HG03196 (cell line): ENCODE data around the gene CDC27.
"Not testable (repeated sequence)": the region's sequence is repeated elsewhere in the genome, so short reads cannot be mapped to it uniquely, and the experiment has no call there.

Experiments
- ATAC-seq: cut with Tn5 transposase; IDR thresholded peaks from one replicate; pipeline ENCODE4 v1.9.1; 2021; ENCODE audit not compliant: unreplicated experiment

Gene CDC27

GRCh38 chr17:47188876-47189731, at the start of gene CDC27:
Gene CDC27, minus strand, starts transcription at chr17:47189295. Its CDS starts 123 bp downstream, at chr17:47189172.
- peak; percentile 92 for ATAC-seq

- ATAC-seq: no peak
Observed at GRCh38 chr17:47238321-47239010, 49.4 kb upstream of the CDC27 start.

DNA sequence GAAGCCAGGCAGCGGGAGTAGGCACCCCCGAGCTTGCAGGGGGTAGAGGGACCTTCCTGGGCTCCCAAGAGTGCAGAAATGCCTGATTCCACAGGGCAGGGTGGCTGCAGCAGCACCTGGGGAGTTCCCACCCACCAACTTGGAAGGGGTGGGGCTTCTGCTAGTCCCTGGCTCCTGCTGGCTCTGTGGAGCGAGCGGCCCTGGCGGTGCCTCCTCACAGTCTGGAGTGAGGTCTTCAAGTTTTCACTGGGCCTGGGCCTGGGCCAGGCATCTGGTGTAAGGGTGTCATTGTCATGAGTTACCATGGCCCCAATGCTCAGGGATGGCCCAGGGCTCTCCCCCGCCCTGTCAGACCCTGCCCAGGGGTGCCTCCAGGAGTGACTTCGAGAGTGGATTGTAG, 48.7 kb upstream of the CDC27 start:
- ATAC-seq: no peak

DNA sequence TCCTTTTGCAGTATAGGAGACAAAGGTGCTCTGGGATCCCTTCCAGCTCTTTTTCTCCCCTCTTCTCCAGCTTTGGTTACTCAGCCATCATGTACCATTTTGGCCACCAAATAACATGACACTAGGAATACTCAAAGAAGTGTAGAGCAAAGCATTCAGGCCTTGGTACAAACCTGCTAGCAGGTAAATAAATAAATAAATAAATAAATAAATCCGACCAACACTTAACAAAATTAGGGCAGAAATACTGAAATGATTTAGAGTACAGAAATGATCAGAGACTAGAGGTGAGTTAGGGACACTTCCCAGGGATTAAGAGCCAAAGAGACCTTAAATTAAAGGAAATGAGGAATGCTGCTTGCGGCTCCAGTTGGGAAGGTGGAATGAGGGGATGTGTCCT, 46.8 kb upstream of the CDC27 start:
- ATAC-seq: no peak

DNA sequence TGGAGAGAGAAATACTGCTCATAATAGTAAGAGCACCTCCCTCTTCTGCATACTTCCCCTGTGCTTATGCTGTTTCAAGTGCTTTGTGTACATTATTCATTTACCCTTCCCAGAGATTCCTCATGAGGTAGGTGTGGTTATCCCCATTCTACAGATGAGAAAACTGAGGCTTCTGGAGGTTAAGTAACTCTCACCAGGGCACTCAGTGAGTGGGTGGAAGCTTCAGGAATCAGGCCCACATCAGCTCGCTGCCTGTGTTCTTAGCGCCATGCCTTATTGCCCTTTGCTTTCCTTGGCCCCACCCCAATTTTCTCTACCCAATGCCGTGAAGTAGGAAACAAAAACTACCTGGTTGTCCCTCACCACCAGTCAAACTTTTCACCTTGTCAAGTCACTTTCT, 46.4 kb upstream of the CDC27 start:
- no peak for ATAC-seq

- ATAC-seq: no peak
Observed at GRCh38 chr17:47232465-47232864, 43.4 kb upstream of the CDC27 start.

GRCh38 chr17:47231866-47232265, 42.8 kb upstream of the CDC27 start:
- no peak for ATAC-seq

- ATAC-seq: no peak
Observed at GRCh38 chr17:47231334-47231733, 42.2 kb upstream of the CDC27 start.

DNA sequence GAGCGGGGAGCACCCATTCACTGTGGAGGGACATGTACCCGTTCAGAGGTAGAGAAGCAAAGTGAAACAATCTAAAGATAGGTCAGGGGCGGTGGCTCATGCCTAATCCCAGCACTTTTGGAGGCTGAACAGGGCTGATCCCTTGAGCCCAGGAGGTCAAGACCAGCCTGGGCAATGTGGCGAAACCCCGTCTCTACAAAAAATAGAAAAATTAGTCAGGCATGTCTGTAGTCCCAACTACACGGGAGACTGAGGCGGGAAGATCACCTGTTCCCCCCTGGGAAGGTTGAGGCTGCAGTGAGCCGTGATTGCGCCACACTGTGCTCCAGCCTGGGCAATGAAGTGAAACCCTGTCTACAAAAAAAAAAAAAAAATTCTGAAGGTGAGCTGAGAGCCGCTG, 41.8 kb upstream of the CDC27 start:
- ATAC-seq: no peak

DNA sequence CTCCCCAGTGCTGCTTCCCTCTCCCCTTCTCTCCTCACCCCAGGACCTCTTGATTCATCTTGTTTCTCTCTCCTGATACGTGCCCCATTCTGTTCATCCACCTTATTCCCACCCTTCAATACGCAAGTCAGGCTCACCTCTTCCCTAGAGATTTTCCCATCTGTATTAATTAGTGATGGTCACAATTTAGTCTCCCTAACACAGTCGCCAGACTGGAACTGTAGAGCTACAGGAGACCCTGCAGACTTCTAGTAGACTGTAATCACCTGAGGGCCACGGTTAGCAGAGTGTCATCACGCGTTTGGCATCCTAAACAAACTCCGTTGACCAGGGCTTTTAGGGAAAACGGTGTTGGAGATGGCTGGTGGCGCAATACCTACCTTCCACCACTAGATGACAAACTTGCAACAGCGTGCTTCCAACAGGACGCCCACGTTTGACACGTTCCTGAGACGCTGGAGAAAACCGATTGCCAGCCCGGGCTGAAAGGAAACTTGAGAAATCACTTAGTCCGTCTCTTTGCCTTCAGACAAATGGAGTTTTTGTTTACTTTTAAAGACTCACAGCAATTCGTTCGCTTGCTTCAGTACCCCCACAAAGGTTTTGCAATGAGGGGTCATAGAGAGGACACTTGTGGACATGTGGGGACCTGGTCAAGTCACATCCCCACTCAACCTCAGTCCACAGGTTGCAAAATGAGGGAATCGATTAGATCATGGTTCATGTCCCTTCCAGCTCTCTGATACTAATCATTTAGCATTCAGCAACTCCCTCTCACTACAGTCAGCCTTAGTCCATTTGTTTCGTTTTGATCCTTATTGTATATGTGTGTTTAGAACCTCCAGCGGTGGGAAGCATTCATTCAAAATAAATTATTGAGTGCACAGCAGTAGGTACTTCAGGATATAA, 40.7 kb upstream of the CDC27 start:
- ATAC-seq: no peak

DNA sequence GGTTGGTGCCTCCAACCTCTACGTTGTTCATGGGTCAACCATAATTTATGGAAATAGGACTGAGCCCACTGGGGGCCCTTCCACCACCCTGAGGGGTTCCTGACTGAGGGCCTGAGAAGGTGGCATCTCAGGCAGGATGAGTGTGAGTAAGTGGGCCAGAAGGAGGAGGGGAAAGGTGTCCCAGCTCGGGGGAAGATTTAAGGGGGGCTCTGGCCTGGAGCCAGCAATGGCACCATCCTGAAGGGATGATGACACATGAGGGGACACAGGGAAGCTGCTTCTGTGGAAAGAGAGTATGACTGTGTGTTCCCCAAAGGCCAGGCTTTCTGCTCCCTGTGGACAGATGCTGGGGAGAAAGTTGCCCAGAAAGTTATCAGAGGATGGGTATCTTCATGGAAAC, 38.8 kb upstream of the CDC27 start:
- no peak for ATAC-seq

DNA sequence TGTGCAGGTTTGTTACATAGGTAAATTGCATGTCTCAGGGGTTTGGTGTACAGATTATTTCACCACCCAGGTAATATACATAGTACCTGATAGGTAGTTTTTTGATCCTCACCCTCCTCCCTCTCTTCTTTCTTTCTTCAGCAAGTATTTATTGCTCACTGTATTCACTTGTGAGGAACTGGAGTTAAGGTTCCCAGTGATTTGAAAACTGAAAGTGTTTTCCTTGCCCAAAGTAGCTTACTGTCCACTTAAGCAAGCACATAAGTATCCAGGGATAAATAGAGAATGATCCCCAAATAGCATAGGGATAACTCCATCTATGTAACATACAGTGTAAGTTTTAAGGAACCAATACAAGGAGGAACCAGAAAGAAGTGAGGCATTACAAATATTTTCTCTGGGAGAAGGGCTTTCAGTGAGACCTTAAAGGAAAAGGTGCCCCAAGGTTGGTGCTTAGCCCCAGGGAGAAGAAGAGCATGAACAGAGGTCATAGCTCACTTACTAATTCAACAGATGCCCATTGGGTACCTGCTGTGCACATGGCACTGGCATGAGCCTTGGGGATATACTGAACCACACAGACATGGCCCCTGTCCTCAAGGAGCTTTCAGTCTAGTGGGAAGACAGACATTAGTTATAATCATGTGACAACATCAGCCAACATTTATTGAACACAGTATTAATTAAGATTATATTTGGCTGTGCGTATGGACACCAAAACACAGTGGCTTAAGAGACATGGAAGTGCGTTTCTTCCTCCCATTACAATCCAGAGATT, 37.0 kb upstream of the CDC27 start:
- ATAC-seq: no peak

GRCh38 chr17:47225436-47225858, 36.4 kb upstream of the CDC27 start:
- ATAC-seq: no peak

- no peak for ATAC-seq
Observed at GRCh38 chr17:47224966-47225365, 35.9 kb upstream of the CDC27 start.

DNA sequence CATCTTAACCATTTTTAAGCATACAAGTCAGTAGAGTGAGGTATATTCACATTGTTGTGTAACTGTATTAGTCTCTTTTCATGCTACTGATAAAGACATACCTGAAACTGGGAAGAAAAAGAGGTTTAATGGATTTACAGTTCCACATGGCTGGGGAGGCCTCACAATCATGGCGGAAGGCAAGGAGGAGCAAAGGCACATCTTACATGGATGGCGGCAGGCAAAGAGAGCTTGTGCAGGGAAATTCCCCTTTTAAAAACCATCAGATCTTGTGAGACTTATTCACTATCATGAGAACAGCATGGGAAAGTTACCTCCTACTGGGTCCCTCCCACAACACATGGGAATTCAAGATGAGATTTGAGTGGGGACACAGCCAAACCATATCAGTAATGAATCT, 35.0 kb upstream of the CDC27 start:
- not testable (repeated sequence) for ATAC-seq

DNA sequence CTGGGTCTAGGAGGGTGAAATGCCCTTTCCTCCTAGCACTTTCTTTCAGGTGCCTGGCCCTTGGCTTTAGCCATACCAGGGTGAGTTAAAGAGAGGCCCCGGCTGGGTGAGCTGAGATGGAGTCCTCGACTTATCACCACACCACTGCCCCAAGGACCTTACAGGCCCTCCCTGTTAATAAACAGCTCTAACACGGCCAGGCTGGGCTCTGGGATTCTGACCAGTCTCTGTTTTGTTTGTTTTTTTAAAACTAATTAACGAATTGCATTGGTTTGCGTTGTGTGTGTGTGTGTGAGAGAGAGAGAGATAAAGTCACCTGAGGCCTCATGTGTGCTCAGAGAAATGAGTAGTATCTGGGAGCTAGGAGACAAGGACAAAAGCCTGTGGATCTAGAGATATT, 34.4 kb upstream of the CDC27 start:
- ATAC-seq: no peak

DNA sequence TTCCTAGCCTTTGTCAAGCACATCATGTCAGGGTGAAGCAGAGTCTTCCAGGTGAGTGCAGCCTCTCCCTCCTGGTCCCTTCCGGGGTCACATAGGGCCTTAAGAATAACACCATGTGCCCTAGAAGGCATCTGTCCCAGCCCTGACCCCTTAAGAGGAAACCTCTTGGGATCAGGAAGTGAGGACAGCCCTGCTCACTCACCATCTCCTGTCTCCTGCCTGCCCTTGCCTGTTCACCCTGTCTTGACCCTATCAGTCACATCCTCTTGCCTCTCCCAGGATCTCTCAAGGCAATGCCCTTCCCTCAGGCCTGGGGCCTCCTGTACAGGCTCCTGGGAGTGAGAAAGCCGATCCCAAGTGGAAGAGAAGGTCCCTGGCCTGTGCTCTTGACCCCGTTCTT, 33.9 kb upstream of the CDC27 start:
- ATAC-seq: no peak

DNA sequence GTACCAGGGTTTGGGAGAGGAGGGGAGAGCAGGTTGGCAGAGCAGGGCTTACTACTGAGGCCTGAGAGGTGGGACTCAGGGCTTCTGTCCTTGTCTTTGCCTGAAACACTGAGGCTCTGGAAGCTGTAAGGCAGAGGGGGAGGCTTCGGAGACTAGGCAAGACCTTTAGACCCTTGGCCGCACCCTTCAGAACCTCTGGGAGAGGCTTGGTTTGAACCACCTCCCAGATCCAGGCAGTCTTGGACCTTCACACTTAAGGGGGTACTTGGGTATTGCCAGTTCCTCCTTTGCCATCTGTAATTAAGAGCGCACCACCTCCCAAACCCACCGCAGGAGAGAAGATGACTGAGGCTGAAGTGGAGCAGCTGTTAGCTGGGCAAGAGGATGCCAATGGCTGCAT, 33.0 kb upstream of the CDC27 start:
- no peak for ATAC-seq

- ATAC-seq: no peak
Observed at GRCh38 chr17:47221154-47221553, 32.1 kb upstream of the CDC27 start.

DNA sequence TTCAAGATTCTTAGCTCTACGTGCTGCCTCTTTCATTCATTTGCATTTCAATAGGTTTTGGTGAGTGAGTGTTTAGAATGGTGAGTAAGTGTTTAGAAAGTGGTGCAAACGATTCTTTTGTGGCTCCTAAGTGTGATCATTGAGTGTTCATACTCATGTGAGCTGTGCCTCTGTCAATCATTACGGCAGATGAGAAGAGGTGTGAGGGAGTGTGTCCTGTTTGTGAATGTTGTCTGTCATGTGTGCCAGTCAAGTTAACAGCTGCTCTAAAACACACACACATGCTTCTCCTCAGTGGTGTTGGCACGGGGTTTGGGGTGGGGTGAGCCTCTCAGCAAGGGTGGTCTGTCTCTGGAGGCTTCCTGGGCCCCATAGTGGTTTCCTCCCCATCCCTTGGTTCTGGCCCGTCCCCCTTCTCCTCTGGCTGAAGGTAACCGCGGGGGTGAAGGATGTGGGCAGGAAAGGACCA, 31.5 kb upstream of the CDC27 start:
- no peak for ATAC-seq
